Measurements from ENCODE around the gene GSTM2.

Gene GSTM2

GRCh38 chr1:109719337-109719837, 51.5 kb downstream of the GSTM2 start:
- Histone ChIP-seq H3K79me2 (ENCODE audit: control insufficient read depth, low read length) (no peaks in the 10 kb centered on the region), H3K27me3 (ENCODE audit: control insufficient read depth, low read length) (peaks cover 6% of the 10 kb centered on the region; the same call in 1 of the 2 replicates), H4K20me1 (ENCODE audit: control insufficient read depth, insufficient read depth, low read depth, low read length) (no peaks in the 10 kb centered on the region), H3F3A (ENCODE audit: control insufficient read depth, insufficient read depth) (no peaks in the 10 kb centered on the region), H3K4me1 (ENCODE audit: control insufficient read depth, low read length) (no peaks in the 10 kb centered on the region), H3K36me3 (ENCODE audit: control insufficient read depth, low read length) (no peaks in the 10 kb centered on the region), H3K4me3 (ENCODE audit: low read length) (no peak overlapping the region), H3K4me2 (ENCODE audit: low read length) (no peak overlapping the region), H3K9me2 (replicated peaks; ENCODE audit: control insufficient read depth, low read length) (no peaks in the 10 kb centered on the region), H3K27ac (ENCODE audit: low read depth, low read length) (no peak overlapping the region), H3K9me3 (ENCODE audit: control insufficient read depth, insufficient read depth, low read length) (no peaks in the 10 kb centered on the region)
- TF ChIP-seq CTCF (IDR thresholded peaks at IDR 0.05; ENCODE audit: low read depth, low read length, poor library complexity, severe bottlenecking), result no peak
- TF ChIP-seq EZH2phosphoT487 (IDR thresholded peaks at IDR 0.05; ENCODE audit: borderline replicate concordance, low read length), result no peak

- Histone ChIP-seq H3F3A (ENCODE audit: control insufficient read depth, insufficient read depth) (no peaks in the 10 kb centered on the region), H3K27ac (ENCODE audit: low read depth, low read length) (no peak overlapping the region), H3K79me2 (ENCODE audit: control insufficient read depth, low read length) (no peaks in the 10 kb centered on the region), H3K36me3 (ENCODE audit: control insufficient read depth, low read length) (no peaks in the 10 kb centered on the region), H3K4me2 (ENCODE audit: low read length) (no peak overlapping the region), H3K27me3 (ENCODE audit: control insufficient read depth, low read length) (peaks cover 5% of the 10 kb centered on the region; the same call in 1 of the 2 replicates), H4K20me1 (ENCODE audit: control insufficient read depth, insufficient read depth, low read depth, low read length) (no peaks in the 10 kb centered on the region), H3K4me3 (ENCODE audit: low read length) (no peak overlapping the region), H3K4me1 (ENCODE audit: control insufficient read depth, low read length) (no peaks in the 10 kb centered on the region), H3K9me3 (ENCODE audit: control insufficient read depth, insufficient read depth, low read length) (no peaks in the 10 kb centered on the region), H3K9me2 (replicated peaks; ENCODE audit: control insufficient read depth, low read length) (no peaks in the 10 kb centered on the region)
- TF ChIP-seq EZH2phosphoT487 (IDR thresholded peaks at IDR 0.05; ENCODE audit: borderline replicate concordance, low read length) (no peak), CTCF (IDR thresholded peaks at IDR 0.05; ENCODE audit: low read depth, low read length, poor library complexity, severe bottlenecking) (no peak)
Measured at GRCh38 chr1:109721042-109721441, 53.2 kb downstream of the GSTM2 start.

- Histone ChIP-seq H3K27me3 (ENCODE audit: control insufficient read depth, low read length) (peaks cover 5% of the 10 kb centered on the region; the same call in 1 of the 2 replicates), H3K4me3 (ENCODE audit: low read length) (no peak overlapping the region), H3K9me3 (ENCODE audit: control insufficient read depth, insufficient read depth, low read length) (no peaks in the 10 kb centered on the region), H3K79me2 (ENCODE audit: control insufficient read depth, low read length) (no peaks in the 10 kb centered on the region), H3K9me2 (replicated peaks; ENCODE audit: control insufficient read depth, low read length) (no peaks in the 10 kb centered on the region), H3K4me2 (ENCODE audit: low read length) (no peak overlapping the region), H3K4me1 (ENCODE audit: control insufficient read depth, low read length) (no peaks in the 10 kb centered on the region), H4K20me1 (ENCODE audit: control insufficient read depth, insufficient read depth, low read depth, low read length) (no peaks in the 10 kb centered on the region), H3K27ac (ENCODE audit: low read depth, low read length) (no peak overlapping the region), H3F3A (ENCODE audit: control insufficient read depth, insufficient read depth) (no peaks in the 10 kb centered on the region), H3K36me3 (ENCODE audit: control insufficient read depth, low read length) (no peaks in the 10 kb centered on the region)
- no peak for TF ChIP-seq EZH2phosphoT487 (IDR thresholded peaks at IDR 0.05; ENCODE audit: borderline replicate concordance, low read length)
- no peak for TF ChIP-seq CTCF (IDR thresholded peaks at IDR 0.05; ENCODE audit: low read depth, low read length, poor library complexity, severe bottlenecking)
Measured at GRCh38 chr1:109721971-109722370, 54.1 kb downstream of the GSTM2 start.

All from DOHH2 (cell line).